Measurements from ENCODE around the gene LAG3.
A peak's percentile ranks its signal among the peaks of the same experiment; 100 is the strongest.

The LAG3 gene

GRCh38 chr12:6753772-6754356 lies 18.5 kb upstream of the LAG3 start:
- DNase-seq = no peak

DNA sequence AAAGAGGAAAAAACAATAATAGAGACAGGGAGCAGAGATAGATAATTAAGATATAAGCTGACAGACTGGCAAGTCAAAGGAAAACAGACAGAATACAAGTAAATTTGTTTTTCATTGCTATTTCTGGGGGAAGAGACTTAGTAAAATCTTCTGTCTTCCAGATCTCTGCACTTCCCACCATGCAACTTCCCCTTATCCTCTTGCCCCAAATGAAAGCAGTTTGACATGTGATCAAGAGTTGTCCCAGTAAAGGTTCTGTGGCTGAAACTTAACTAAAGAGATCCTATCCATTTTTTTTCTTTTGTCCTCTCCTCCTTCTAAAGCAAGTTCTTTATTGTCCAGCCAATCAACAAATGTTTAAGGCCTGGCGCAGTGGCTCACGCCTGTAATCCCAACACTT lies 17.9 kb upstream of the LAG3 start:
- DNase-seq = no peak

DNA sequence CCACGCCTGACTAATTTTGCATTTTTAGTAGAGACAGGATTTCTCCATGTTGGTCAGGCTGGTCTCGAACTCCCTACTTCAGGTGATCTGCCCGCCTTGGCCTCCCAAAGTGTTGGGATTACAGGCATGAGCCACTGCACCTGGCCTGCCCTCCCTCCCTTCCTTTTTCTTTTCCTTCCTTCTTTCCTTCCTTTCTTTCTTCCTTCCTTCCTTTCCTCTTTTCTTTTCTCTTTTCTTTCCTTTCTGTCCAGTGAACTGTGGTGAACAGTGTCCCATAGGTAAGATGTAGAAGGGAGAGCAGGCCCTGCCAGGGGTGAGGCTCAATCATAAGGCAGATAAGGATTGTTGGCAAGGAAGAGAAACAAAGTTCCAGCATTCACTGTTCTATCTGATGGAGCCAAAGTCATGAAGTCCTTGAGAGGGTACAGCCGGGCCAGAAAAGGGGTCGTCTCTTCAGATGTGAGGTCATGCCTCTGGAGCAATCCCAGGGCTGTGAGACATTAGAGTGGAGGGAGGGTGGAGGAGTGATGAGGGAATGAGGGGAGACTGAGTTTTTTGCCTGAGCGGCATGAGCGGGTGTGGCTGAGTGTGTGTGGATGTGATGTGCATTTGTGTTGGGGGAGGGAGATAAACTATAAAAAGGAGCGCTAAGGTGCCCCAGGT lies 15.2 kb upstream of the LAG3 start:
- no peak for DNase-seq

DNA sequence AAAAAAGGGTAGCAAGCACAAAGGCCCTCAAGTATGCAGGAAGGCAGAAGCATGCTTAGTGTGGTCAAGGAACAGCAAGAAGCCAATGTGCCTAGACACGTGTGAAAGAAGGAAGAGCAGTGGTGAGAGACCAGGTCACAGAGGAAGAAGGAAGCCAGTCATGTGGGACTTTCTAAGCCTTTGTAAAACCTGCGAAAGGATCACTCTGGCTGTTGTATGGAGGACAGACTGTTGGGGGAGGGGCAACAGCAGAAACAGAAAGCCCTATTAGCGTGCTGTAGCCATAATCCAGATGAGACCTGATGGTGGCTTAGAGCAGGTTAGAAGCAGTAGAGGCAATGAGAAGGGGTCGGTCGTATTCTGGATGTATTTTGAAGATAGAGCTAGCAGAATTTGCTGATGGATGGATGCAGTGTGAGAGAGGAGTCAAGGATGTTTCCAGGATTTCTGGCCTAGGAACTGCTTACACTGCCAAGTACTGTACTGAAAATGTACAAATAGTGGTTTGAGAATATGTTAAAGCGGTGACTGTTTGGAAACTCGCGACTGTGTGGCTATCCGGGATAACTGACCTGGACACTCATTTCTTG lies 13.7 kb upstream of the LAG3 start:
- DNase-seq = peak; percentile 11 to 49

DNA sequence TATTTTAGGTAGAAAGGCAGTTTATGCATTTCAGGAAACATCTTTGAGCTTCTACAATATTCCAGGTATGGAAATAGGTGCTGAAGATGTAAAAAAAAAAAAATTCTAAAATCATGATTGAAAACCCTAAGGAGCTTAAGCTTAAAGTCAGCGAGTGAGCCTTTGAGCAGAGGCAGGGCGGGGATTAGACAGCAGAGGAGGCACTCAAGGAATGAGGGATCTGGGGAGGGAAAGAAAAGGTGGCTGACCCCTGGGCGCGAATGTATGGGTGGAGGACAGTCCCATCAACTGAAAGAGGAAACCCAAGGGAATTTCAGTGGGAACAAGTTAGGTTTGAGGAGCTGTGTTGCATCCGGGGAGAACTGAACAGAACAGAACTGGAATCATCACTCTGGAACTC lies 12.6 kb upstream of the LAG3 start:
- DNase-seq = no peak

DNA sequence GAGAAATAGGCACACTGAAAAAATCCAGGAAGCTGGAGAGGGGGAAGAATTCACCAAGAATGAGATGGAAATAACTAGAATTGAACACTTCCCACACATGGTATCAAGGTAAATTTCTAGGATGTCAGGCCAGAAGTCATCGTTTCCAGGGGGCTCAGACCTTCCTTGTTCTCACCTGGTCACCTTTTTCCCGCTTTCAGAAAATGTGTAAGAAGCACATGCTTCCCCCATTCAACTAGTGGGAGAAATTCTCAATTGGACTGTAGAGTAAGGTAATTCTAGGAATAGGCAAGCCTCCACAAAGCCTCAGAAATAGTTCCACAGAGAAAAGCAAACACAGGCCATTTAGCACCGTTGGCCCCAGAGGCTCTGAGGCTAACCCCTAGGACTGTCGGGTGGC lies 8.9 kb upstream of the LAG3 start:
- DNase-seq = no peak

DNA sequence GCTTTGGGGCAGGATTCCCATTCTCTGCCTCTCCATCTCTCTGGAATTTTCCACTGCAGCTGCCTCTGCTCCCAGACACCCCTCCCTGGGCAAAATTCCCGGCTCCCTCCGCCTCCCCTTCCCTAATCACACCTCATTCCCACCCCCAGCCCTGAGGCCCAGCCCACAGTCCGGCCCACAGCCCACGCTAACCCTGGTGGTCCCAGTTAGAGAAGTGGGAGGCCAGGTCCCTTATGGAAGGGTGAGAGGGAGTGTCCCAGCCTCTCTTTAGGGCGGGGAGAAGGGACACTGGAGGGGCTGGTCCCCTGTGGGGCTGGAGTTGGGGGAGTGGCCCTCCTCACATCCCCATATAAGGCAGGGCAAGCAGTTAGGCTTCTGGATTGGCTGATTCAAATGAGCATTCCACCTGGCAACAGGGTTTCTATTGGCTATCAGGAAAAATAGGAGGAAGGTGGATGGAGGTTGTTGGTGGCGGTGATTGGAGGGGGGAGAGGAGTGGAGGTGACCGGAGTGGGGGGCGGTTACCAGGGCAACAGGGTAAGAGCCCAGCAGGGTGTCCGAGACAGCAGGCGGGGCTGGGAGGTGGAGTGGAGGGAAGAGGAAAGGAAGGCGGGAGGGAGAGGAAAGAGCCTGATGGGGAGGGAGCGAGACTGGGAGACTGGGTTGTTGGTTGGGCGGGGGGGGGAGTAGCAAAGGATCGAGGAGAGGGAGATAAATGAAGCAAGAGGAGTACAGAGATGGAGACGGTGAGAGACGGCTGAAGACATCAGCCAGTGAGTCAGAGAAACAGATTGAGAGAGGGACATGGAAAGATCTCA lies 8.1 kb upstream of the LAG3 start:
- DNase-seq = peak; percentile 99

DNA sequence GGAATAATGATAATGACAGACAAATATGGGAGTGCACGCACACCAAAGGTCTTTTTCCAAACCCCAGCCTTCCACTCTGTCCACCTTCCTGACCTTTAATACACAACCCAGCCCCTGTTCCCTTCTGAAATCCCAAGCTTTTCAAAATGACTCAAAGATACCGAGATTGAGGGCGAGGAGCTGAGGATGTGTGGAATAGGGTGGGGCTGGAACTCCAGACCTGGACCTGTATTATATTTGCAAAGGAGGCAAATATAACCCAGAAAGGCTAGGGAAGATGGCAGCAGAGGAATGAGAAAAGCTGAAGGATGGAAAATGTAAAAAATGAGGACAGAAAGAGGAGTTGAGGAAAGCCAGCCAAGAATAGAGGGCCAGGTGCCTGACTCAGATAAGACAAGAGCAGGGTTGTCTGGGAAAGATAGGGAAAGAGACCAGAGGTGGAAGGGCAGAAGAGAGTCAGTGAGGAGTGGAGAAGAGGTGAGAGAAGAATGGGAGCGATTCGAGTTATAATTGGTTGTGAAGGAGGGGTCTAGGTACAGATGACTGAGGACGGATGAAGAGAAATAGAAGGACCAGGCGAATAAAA lies 7.2 kb upstream of the LAG3 start:
- peak; percentile 31 to 47 for DNase-seq

- peak; percentile 94 to 95 for DNase-seq
Measured at GRCh38 chr12:6765634-6766581, 6.4 kb upstream of the LAG3 start, which contains the start of gene PTMS. Gene PTMS (plus strand): TSS chr12:6766363. CDS start chr12:6766706, 343 bp downstream.

- peak; percentile 5 to 44 for DNase-seq
Measured at GRCh38 chr12:6766651-6767349, 5.5 kb upstream of the LAG3 start.

DNA sequence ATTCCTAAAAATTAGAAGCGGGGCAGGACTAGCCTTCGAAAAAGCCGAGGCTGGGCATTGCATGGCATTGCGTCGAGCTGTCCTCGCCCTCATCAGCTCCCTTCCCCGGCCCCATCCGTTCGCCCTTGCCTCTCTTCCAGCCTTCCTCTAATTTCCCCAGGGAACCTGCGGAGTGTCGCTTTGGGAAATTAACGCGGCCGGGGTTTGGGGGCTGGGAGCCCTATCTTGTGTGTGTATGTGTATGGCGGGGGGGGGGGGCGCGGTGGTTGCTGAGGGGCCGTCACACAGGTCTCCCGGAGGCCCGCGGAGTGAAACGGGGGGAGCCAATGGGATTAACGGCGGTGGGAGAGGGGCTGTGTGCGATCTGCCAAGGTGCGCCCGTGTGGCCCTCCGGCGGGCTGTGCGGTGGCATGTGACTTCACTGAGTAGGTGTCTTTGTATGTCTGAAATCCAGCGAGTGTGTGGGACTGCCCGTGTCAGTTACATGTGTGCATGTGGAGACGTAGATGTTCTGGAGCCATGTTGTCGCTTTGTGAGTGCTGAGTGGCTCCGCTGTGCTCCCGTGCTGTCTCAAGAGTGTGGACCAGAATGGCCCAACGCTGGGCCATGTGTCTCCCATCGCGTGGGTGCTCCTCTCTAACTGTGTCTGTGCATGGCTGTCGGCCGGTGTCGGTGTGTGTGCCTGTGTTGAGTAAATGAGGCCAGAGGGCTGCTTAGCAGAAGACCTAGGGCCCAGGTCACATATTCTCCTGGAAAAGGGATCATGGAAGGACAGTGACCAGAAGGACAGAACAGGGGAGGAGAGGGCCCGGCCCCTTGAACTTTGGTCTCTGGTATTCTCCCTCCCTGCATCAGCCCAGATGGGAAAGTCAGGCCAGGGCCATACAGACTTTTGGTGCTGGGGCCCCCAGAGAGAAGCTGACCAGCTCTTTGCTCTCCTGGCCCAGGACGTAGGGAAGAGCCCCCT lies 4.7 kb upstream of the LAG3 start:
- DNase-seq = peak; percentile 2 to 43

- DNase-seq = peak in 1 of 2 experiments; percentile 72
Measured at GRCh38 chr12:6768437-6768914, 3.8 kb upstream of the LAG3 start.

- peak; percentile 90 to 91 for DNase-seq
Measured at GRCh38 chr12:6768990-6769389, 3.3 kb upstream of the LAG3 start.

- DNase-seq = no peak
Measured at GRCh38 chr12:6769666-6770065, 2.7 kb upstream of the LAG3 start.

DNA sequence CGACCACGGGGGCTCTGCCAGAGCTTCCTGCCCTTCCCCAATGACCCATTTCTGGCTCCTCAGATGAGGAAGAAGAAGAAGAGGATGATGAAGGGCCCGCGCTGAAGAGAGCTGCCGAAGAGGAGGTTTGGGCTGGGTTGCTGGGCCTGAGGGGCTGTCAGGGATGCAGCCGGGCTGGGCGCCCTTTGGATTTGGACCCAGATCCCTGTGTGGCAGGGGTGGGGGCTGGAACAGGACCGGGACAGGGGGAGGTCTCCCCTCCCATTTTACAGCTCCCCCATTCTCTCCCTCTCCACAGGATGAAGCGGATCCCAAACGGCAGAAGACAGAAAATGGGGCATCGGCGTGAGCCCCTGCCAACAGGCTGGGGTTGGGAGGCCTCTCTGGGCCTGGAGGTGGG lies 2.2 kb upstream of the LAG3 start:
- DNase-seq = no peak

GRCh38 chr12:6770600-6770999 lies 1.7 kb upstream of the LAG3 start:
- no peak for DNase-seq

- no peak for DNase-seq
Measured at GRCh38 chr12:6771091-6771495, 1.2 kb upstream of the LAG3 start.

- DNase-seq = no peak
Measured at GRCh38 chr12:6771509-6772330, 600 bp upstream of the LAG3 start.
